Measurements from ENCODE around the gene SAMD9L. TPM values are rescaled to one million over a fixed set of nuclear protein-coding genes. Genes with fewer than 3 reads are reported as not detected.

The SAMD9L gene
- total RNA-seq, 1 donor from 2014 or later, result not detected

- Mint-ChIP-seq H3K4me1 (no peaks in the 10 kb centered on the region), H3K4me3 (no peak overlapping the region), H3K36me3 (ENCODE audit: low read depth) (no peaks in the 10 kb centered on the region), H3K9me3 (no peaks in the 10 kb centered on the region), H3K27me3 (ENCODE audit: low read depth) (peaks cover 36% of the 10 kb centered on the region), H3K27ac (ENCODE audit: unreplicated experiment) (no peak overlapping the region)
- no peak for TF ChIP-seq CTCF (conservative IDR thresholded peaks at IDR 0.05)
- no peak for DNase-seq (ENCODE audit: low read depth, low spot score)
Measured at GRCh38 chr7:93119191-93119905, 28.8 kb downstream of the SAMD9L start.

- no peaks in the 10 kb centered on the region for H3K4me1 Mint-ChIP-seq
- no peak within 1 kb of the TSS for H3K27ac Mint-ChIP-seq (ENCODE audit: unreplicated experiment)
- H3K27me3 Mint-ChIP-seq (ENCODE audit: low read depth), result peaks cover 25% of the 10 kb centered on the region
- no peak for DNase-seq (ENCODE audit: low read depth, low spot score)
- H3K36me3 Mint-ChIP-seq (ENCODE audit: low read depth), result no peaks in the 10 kb centered on the region
- TF ChIP-seq CTCF (conservative IDR thresholded peaks at IDR 0.05), result no peak
- H3K9me3 Mint-ChIP-seq, result no peaks in the 10 kb centered on the region
- H3K4me3 Mint-ChIP-seq, result no peak within 1 kb of the TSS
Measured at GRCh38 chr7:93117852-93118530, 30.2 kb downstream of the SAMD9L start, which contains the start of gene SAMD9. SAMD9 (minus strand) TSS chr7:93117979; CDS start chr7:93106097, 11,882 bp downstream.

GRCh38 chr7:93117327-93117726 is 30.9 kb downstream of the SAMD9L start:
- no peak overlapping the region for H3K27ac Mint-ChIP-seq (ENCODE audit: unreplicated experiment)
- no peaks in the 10 kb centered on the region for H3K4me1 Mint-ChIP-seq
- DNase-seq (ENCODE audit: low read depth, low spot score), result no peak
- H3K36me3 Mint-ChIP-seq (ENCODE audit: low read depth), result no peaks in the 10 kb centered on the region
- TF ChIP-seq CTCF (conservative IDR thresholded peaks at IDR 0.05), result no peak
- H3K4me3 Mint-ChIP-seq, result no peak overlapping the region
- H3K9me3 Mint-ChIP-seq, result peaks cover 3% of the 10 kb centered on the region
- H3K27me3 Mint-ChIP-seq (ENCODE audit: low read depth), result peaks cover 25% of the 10 kb centered on the region

- no peaks in the 10 kb centered on the region for H3K4me1 Mint-ChIP-seq
- peaks cover 3% of the 10 kb centered on the region for H3K9me3 Mint-ChIP-seq
- no peak overlapping the region for H3K4me3 Mint-ChIP-seq
- no peak for DNase-seq (ENCODE audit: low read depth, low spot score)
- peaks cover 37% of the 10 kb centered on the region for H3K27me3 Mint-ChIP-seq (ENCODE audit: low read depth)
- no peak for TF ChIP-seq CTCF (conservative IDR thresholded peaks at IDR 0.05)
- no peak overlapping the region for H3K27ac Mint-ChIP-seq (ENCODE audit: unreplicated experiment)
- no peaks in the 10 kb centered on the region for H3K36me3 Mint-ChIP-seq (ENCODE audit: low read depth)
Measured at GRCh38 chr7:93115796-93116195, 32.4 kb downstream of the SAMD9L start.

GRCh38 chr7:93108003-93108402 is 40.2 kb downstream of the SAMD9L start:
- Mint-ChIP-seq H3K4me3 (no peak overlapping the region), H3K27me3 (ENCODE audit: low read depth) (peaks cover 63% of the 10 kb centered on the region), H3K27ac (ENCODE audit: unreplicated experiment) (no peak overlapping the region), H3K36me3 (ENCODE audit: low read depth) (no peaks in the 10 kb centered on the region), H3K9me3 (peaks cover 12% of the 10 kb centered on the region), H3K4me1 (no peaks in the 10 kb centered on the region)
- TF ChIP-seq CTCF (conservative IDR thresholded peaks at IDR 0.05), result no peak
- no peak for DNase-seq (ENCODE audit: low read depth, low spot score)

All from neural crest cell (in vitro differentiated cells).